Measurements from ENCODE around the gene GPR4.
"Not testable (repeated sequence)": the region's sequence is repeated elsewhere in the genome, so short reads cannot be mapped to it uniquely, and the experiment has no call there.

Gene GPR4

GRCh38 chr19:45616704-45617017, 14.6 kb upstream of the GPR4 start:
- Histone ChIP-seq H3K9ac (ENCODE audit: low read depth, low read length) (peak overlapping the region; percentile 83), H3K36me3 (ENCODE audit: insufficient read depth, low read depth, low read length) (peaks cover 25% of the 10 kb centered on the region), H3K4me3 (ENCODE audit: low read length) (peak overlapping the region; percentile 76), H3K4me1 (ENCODE audit: insufficient read depth, low read length) (no peaks in the 10 kb centered on the region), H3K27me3 (ENCODE audit: insufficient read depth, low read length) (no peaks in the 10 kb centered on the region), H3K9me3 (ENCODE audit: insufficient read depth, low read depth, low read length) (no peaks in the 10 kb centered on the region), H3K27ac (ENCODE audit: low read length) (no peak overlapping the region)

GRCh38 chr19:45615795-45616703, 14.0 kb upstream of the GPR4 start:
- Histone ChIP-seq H3K27ac (ENCODE audit: low read length) (peak overlapping the region; percentile 89), H3K9ac (ENCODE audit: low read depth, low read length) (peak overlapping the region; percentile 85), H3K4me3 (ENCODE audit: low read length) (peak overlapping the region; percentile 88), H3K36me3 (ENCODE audit: insufficient read depth, low read depth, low read length) (peaks cover 27% of the 10 kb centered on the region), H3K9me3 (ENCODE audit: insufficient read depth, low read depth, low read length) (no peaks in the 10 kb centered on the region), H3K27me3 (ENCODE audit: insufficient read depth, low read length) (no peaks in the 10 kb centered on the region), H3K4me1 (ENCODE audit: insufficient read depth, low read length) (no peaks in the 10 kb centered on the region)

DNA sequence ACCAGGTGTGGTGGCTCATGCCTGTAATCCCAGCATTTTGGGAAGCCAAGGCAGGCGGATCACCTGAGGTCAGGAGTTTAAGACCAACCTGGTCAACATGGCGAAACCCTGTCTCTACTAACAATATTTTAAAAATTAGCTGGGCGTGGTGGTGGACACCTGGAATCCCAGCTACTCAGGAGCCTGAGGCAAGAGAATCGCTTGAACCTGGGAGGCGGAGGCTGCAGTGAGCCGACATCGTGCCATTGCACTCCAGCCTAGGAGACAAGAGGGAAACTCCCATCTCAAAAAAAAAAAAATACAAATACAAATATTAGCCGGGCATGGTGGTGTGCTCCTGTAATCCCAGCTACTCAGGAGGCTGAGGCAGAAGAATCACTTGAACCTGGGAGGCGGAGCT, 13.0 kb upstream of the GPR4 start:
- H3K36me3 ChIP-seq (ENCODE audit: insufficient read depth, low read depth, low read length): peaks cover 31% of the 10 kb centered on the region
- not testable (repeated sequence) for H3K27me3 ChIP-seq (ENCODE audit: insufficient read depth, low read length); H3K4me3 ChIP-seq (ENCODE audit: low read length); H3K9ac ChIP-seq (ENCODE audit: low read depth, low read length); H3K9me3 ChIP-seq (ENCODE audit: insufficient read depth, low read depth, low read length); H3K27ac ChIP-seq (ENCODE audit: low read length); H3K4me1 ChIP-seq (ENCODE audit: insufficient read depth, low read length)

DNA sequence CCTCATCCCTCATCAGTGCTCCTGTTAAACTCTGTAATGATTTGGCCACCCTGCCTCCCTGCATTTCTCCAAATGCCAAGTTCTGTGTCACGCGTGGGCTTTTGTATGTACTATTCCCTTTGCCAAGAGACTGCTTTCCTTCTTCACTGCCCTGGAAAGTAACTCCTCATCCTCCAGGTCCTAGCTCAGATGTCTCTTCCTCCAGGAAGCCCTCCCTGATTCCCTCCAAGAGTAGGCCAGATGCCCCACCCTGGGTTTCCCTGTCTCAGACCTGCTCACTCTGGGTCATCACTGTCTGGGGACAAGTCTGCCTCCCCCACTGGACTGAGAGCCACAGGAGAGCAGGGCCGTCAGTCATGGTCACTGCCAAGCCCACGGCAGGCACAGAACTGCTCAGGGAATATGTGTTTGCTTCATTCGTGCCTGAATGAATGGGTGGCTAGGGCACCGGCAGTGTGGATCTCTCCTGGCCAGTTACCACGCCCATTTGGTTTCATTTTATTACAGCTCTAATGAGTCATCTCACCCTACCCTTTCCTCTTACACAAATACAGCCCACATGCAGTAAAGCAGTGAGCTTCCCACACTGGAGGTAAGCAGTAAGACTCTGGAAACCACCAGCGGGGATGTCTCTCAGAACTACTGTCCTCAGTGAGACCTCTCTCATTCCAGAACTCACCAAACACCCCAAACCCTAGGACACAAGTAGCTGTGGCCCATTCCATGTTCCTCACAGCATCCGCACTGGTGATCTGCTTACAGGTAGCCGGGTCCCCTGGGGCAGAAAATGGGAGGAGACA, 12.1 kb upstream of the GPR4 start:
- H3K9me3 ChIP-seq (ENCODE audit: insufficient read depth, low read depth, low read length): no peaks in the 10 kb centered on the region
- H3K4me3 ChIP-seq (ENCODE audit: low read length): no peak overlapping the region
- H3K36me3 ChIP-seq (ENCODE audit: insufficient read depth, low read depth, low read length): peaks cover 33% of the 10 kb centered on the region
- no peak overlapping the region for H3K27ac ChIP-seq (ENCODE audit: low read length)
- no peaks in the 10 kb centered on the region for H3K4me1 ChIP-seq (ENCODE audit: insufficient read depth, low read length)
- H3K27me3 ChIP-seq (ENCODE audit: insufficient read depth, low read length): no peaks in the 10 kb centered on the region
- no peak overlapping the region for H3K9ac ChIP-seq (ENCODE audit: low read depth, low read length)

GRCh38 chr19:45608948-45609347, 6.9 kb upstream of the GPR4 start:
- Histone ChIP-seq H3K4me3 (ENCODE audit: low read length) (no peak overlapping the region), H3K9me3 (ENCODE audit: insufficient read depth, low read depth, low read length) (no peaks in the 10 kb centered on the region), H3K27ac (ENCODE audit: low read length) (no peak overlapping the region), H3K36me3 (ENCODE audit: insufficient read depth, low read depth, low read length) (peaks cover 37% of the 10 kb centered on the region), H3K4me1 (ENCODE audit: insufficient read depth, low read length) (no peaks in the 10 kb centered on the region), H3K27me3 (ENCODE audit: insufficient read depth, low read length) (peaks cover 2% of the 10 kb centered on the region; the same call in 1 of the 2 replicates), H3K9ac (ENCODE audit: low read depth, low read length) (no peak overlapping the region)

GRCh38 chr19:45607071-45608029, 5.3 kb upstream of the GPR4 start:
- Histone ChIP-seq H3K9me3 (ENCODE audit: insufficient read depth, low read depth, low read length) (no peaks in the 10 kb centered on the region), H3K4me3 (ENCODE audit: low read length) (peak overlapping the region; percentile 73), H3K4me1 (ENCODE audit: insufficient read depth, low read length) (no peaks in the 10 kb centered on the region), H3K36me3 (ENCODE audit: insufficient read depth, low read depth, low read length) (peaks cover 22% of the 10 kb centered on the region), H3K27ac (ENCODE audit: low read length) (peak overlapping the region; percentile 16), H3K9ac (ENCODE audit: low read depth, low read length) (peak overlapping the region; percentile 75; the same call in 1 of the 2 replicates), H3K27me3 (ENCODE audit: insufficient read depth, low read length) (peaks cover 18% of the 10 kb centered on the region)

GRCh38 chr19:45601115-45601514, 897 bp downstream of the GPR4 start:
- no peak overlapping the region for H3K9ac ChIP-seq (ENCODE audit: low read depth, low read length)

DNA sequence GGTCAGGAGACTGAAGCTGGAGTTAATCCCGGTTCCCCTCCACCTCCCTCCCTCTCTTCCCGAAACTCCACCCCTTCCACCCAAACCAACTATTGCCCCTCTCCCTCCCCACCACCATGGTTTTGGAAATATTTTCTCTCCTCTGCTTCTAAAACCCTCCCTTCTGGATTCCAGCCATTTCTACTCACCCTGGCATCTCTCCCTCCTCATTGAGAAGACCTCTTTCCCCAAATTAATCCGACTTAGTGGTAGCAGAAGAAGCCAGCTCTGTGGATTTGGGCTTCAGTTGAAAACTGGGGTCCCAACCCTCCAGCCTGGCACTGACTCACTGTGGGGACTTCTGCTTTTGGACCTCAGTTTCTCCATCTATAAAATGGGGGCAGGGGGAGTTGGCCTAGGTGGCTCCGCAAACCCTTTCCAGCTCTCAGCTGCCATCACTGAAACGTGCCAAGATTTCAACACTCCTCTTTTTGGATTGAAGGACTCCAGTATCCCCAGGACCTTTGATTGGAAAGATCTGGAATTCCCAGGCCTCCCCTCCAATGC, 1.6 kb downstream of the GPR4 start:
- H3K9me3 ChIP-seq (ENCODE audit: insufficient read depth, low read depth, low read length): no peaks in the 10 kb centered on the region
- no peaks in the 10 kb centered on the region for H3K36me3 ChIP-seq (ENCODE audit: insufficient read depth, low read depth, low read length)
- peaks cover 85% of the 10 kb centered on the region for H3K27me3 ChIP-seq (ENCODE audit: insufficient read depth, low read length)
- H3K27ac ChIP-seq (ENCODE audit: low read length): no peak overlapping the region
- H3K9ac ChIP-seq (ENCODE audit: low read depth, low read length): no peak overlapping the region
- no peak overlapping the region for H3K4me3 ChIP-seq (ENCODE audit: low read length)
- H3K4me1 ChIP-seq (ENCODE audit: insufficient read depth, low read length): peaks cover 11% of the 10 kb centered on the region; the same call in 1 of the 2 replicates

More at GRCh38 chr19:45601115-45601514, 897 bp downstream of the GPR4 start:
- Histone ChIP-seq H3K4me3 (ENCODE audit: low read length) (no peak overlapping the region; the same call in 1 of the 2 replicates), H3K4me1 (ENCODE audit: insufficient read depth, low read length) (peaks cover 11% of the 10 kb centered on the region; the same call in 1 of the 2 replicates), H3K9me3 (ENCODE audit: insufficient read depth, low read depth, low read length) (no peaks in the 10 kb centered on the region), H3K27me3 (ENCODE audit: insufficient read depth, low read length) (peaks cover 79% of the 10 kb centered on the region), H3K36me3 (ENCODE audit: insufficient read depth, low read depth, low read length) (no peaks in the 10 kb centered on the region), H3K27ac (ENCODE audit: low read length) (no peak overlapping the region)

DNA sequence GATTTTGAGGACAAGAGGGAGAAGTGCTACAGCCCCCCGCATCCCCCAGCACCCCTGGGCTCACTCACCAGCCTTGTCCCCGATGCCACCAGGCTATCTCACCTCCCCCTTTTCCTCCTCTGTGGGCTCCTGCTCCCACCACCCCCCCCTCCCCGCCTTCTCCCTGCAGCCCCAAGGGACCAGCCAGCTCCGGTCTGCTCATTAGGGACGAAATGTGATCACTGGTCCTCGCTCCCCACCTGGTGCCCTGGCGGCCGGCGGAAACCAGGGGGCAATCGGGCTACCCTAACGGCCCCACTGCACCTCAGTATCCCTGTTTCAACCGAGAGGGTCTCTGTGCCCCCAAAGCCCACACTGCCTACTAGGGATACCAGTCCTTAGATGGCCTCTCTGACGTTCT, 2.7 kb downstream of the GPR4 start:
- Histone ChIP-seq H3K36me3 (ENCODE audit: insufficient read depth, low read depth, low read length) (no peaks in the 10 kb centered on the region), H3K9ac (ENCODE audit: low read depth, low read length) (no peak overlapping the region), H3K27ac (ENCODE audit: low read length) (no peak overlapping the region), H3K4me3 (ENCODE audit: low read length) (no peak overlapping the region; the same call in 1 of the 2 replicates), H3K27me3 (ENCODE audit: insufficient read depth, low read length) (peaks cover 87% of the 10 kb centered on the region), H3K4me1 (ENCODE audit: insufficient read depth, low read length) (peaks cover 11% of the 10 kb centered on the region; the same call in 1 of the 2 replicates), H3K9me3 (ENCODE audit: insufficient read depth, low read depth, low read length) (no peaks in the 10 kb centered on the region)

DNA sequence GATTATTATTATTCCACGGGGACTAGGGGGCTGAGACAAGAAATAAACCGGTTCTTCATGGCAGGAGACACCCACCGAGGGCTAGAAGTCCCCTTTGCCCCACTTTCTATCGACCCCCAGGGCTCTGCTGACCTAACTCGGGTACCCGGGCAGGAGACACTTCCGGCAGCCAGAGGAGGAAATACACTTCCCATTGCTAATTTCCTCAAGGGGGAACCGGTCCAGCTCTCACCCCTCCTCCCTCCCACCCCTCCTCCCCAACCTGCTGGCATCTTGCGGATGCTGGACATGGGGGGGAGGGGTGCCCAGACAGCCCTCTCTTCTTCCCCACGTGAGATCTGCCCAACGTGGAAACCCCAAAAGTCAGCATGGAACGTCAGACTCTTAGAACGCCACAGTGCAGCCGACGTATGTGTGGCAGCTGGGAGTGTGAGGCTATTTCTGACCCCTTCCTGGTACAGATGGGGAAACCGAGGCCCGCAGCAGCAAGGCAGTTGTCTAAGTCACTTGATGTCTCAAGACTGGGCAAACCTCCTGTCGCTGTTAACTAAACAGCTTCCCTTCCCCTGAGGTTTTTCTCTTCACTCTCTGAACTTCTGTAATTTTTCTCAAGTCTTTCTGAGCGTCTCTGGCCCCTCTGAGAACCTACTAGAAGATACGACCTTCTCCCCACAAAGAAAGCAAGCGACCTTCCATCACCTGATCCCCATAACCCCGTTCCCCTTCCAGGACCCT, 3.6 kb downstream of the GPR4 start:
- Histone ChIP-seq H3K4me3 (ENCODE audit: low read length) (peak overlapping the region; percentile 70), H3K9me3 (ENCODE audit: insufficient read depth, low read depth, low read length) (no peaks in the 10 kb centered on the region), H3K36me3 (ENCODE audit: insufficient read depth, low read depth, low read length) (no peaks in the 10 kb centered on the region), H3K9ac (ENCODE audit: low read depth, low read length) (peak overlapping the region; percentile 8; the same call in 1 of the 2 replicates), H3K27ac (ENCODE audit: low read length) (no peak overlapping the region), H3K27me3 (ENCODE audit: insufficient read depth, low read length) (peaks cover 80% of the 10 kb centered on the region), H3K4me1 (ENCODE audit: insufficient read depth, low read length) (peaks cover 11% of the 10 kb centered on the region; the same call in 1 of the 2 replicates)

Measured in iPS-20b (cell line).